Stromal cell of bone marrow (primary cell): Measurements from ENCODE around the gene PLD1.
"Not testable (repeated sequence)": the region's sequence is repeated elsewhere in the genome, so short reads cannot be mapped to it uniquely, and the experiment has no call there.

Experiments used
- DNase-seq: peaks from one replicate; pipeline ENCODE4 v3.0.0-alpha.2; 2012; ENCODE audit warnings: low read depth

The PLD1 gene

GRCh38 chr3:171817074-171817800, 7.0 kb upstream of the PLD1 start:
- no peak for DNase-seq

- no peak for DNase-seq
Measured at GRCh38 chr3:171815973-171816595, 5.8 kb upstream of the PLD1 start.

GRCh38 chr3:171814662-171815061, 4.4 kb upstream of the PLD1 start:
- DNase-seq: not testable (repeated sequence)

DNA sequence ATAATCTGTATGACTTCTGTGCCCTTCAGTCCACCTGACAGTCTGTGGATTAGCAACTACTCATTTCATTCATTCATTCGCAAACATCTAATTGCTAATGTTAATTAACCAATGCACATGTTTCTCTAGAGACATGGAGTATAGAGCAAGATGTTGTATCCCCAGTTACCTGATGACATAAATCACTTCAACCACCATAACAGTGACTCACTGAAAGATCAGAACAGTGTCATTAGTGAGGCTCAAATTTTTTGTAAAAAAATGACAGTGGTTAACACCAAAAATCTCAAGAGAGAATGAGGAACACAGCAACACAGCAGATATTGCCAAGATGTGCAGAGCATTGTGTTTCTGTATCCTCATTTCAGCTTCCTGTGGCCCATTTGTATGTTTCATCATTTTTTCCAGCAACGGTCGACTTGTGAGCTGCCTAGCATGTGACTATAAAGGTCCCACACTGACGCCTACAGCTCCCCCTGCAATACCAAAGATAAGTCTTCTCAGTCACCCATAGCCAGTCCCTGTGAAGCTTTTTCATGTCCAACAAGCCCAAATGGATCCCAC, 3.7 kb upstream of the PLD1 start:
- DNase-seq: no peak

DNA sequence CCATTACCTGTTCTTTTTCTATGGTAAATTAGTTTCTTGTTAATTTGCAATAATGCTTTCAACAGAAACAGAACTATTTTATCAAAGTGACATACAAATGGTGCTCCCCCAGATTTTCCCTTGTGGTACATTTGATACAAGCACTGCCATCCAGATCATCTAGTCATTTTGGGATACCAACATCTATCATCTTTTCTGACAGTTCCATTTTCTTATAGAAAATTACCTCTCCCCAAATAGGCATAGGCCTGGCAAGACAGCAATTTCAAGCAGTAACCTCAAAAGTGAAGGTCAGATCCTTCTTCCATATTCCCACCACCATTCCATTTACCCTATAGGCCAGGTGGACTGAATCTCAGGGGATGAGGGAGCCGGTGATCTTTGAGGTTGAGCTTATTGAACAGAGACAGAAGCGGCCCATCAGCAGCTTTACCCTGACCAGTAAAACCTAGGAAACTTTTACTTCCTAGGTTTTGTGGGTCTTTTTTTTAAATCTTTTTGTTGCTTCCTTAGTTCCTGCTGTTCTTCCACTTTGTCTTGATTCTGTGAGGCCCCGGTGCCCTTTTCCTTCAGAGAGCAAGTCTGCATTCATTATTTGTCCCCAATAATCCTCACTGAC, 3.1 kb upstream of the PLD1 start:
- DNase-seq: no peak

- DNase-seq: no peak
Measured at GRCh38 chr3:171812811-171813210, 2.5 kb upstream of the PLD1 start.

DNA sequence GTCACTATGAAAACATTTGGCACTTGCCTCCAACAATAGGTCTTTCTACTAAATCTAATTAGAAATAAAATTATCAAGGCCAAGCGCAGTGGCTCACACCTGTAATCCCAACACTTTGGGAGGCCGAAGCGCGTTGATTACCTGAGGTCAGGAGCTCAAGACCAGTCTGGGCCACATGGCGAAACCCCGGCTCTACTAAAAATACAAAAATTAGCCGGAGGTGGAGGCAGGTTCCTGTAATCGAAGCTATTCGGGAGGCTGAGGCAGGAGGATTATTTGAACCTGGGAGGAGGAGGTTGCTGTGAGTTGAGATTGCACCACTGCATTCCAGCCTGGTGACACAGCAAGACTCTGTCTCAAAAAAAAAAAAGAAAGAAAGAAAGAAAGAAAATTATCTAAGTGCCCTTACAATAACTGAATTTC, 1.6 kb upstream of the PLD1 start:
- no peak for DNase-seq

GRCh38 chr3:171811295-171811912, 1.1 kb upstream of the PLD1 start:
- DNase-seq: peak; percentile 97

DNA sequence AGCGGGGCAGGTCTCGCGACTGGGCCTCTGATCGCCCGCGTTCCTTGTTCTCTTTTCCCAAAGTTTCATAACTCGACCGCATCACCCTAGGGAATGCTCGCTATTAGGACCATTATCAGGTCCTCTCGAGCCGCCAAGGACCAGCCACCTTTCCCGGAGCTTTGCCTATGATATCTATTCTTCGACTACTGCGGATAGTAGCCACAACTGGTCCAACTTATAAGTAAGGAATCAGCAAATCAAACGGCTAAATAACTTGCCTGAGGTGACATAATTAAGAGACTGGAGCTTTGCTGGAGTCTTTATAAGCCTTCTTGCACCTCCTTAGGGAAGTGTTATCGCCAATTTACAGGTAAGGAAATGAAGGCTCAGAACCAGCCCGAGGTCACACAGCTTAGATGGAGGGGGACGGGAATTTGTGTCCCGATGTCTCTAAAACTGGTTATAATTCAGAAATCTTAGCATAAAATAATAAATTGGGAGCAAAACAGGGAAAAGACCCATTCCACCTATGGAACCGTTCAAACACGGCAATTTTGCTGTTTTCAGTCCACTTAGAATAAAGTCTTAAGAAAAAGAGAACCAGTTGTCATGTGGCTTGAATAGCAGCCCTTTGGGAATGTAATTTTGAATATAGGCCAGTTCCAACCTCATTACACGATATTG, 479 bp upstream of the PLD1 start:
- no peak for DNase-seq

DNA sequence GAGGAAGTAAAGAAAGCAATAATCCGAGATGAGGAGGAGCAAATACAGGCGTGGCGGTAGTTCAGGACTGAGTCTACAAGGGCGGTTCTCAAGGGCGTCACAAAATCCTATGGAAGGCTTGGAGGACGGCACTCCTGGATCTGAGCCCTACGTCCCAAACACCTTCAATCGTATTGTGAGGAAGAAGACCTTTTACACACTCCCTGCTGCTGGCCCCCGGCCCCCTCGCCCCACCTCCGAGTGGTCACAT, 747 bp downstream of the PLD1 start:
- DNase-seq: no peak

DNA sequence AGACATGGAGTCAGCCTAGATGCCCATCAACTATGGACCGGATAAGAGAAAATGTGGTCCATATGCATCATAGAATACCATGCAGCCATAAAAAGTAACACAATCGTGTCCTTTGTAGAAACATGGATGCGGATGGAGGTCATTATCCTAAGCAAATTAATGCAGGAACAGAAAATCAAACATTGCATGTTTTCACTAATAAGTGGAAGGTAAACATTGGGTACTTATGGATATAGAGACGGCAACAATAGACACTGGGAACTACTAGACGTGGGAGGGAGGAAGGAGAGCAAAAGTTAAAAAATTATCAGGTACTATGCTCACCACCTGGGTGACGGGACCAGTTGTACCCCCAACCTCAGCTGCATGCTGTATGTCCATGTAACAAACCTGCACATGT, 2.5 kb downstream of the PLD1 start:
- no peak for DNase-seq

DNA sequence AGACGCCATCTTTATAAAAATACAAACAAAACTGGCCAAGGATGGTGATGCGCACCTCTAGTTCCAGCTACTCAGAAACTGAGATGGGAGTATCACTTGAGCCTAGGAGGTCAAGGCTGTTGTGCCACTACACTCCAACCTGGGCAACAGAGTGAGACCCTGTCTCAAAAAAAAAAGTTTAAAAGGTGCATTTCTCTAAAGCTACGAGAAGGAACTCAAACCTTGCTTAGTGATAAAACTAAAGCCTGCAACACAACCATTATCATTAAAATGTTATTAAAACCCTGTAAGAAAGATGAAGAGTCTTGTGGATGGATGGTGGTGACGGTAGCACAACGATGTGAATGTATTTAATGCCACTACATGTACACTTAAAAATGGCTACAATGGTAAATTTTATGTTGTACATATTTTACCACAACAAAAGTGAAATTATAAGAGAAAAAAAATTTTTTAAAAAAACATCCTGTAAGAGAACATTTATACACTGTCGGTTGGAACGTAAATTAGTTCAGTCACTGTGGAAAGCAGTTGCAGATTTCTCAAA, 3.1 kb downstream of the PLD1 start:
- no peak for DNase-seq

- DNase-seq: no peak
Measured at GRCh38 chr3:171806200-171807128, 3.8 kb downstream of the PLD1 start.

DNA sequence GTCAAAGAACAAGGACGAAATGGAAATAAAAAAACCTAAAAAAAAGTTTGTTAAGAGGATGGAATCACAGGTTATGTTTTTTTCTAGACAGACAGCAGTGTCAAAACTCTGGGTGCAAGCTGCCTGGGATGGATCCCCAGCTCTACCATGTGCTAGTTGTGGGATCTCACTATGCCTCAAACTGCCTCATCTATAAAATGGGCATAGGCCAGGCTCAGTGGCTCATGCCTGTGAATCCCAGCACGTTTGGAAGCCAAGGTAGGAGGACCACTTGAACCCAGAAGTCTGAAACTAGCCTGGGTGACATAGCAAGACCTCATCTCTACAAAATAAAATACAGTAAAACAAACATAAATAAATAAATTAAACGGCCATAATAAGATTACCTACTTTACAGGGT, 4.6 kb downstream of the PLD1 start:
- DNase-seq: no peak

- peak; percentile 88 for DNase-seq
Measured at GRCh38 chr3:171804618-171805389, 5.5 kb downstream of the PLD1 start.

- no peak for DNase-seq
Measured at GRCh38 chr3:171803044-171803443, 7.2 kb downstream of the PLD1 start.

DNA sequence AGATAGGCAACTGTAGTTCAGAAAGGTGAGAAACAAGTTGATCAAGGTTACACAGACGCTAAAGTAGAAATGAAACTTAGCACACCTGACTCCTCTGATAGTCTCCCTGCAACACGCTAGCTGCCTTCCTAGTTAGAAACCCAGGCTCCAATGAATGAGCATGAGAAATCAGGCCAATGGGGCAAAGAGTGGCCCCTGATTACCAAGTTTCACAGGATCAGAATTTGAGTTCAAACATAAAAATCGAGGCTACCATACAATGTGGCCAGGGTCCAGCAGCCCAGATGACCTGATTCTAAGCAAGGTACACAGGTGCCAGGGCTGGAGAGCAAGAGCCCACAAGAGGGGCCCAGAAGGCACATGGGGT, 7.7 kb downstream of the PLD1 start:
- no peak for DNase-seq

GRCh38 chr3:171801738-171802589, 8.3 kb downstream of the PLD1 start:
- DNase-seq: peak; percentile 82

DNA sequence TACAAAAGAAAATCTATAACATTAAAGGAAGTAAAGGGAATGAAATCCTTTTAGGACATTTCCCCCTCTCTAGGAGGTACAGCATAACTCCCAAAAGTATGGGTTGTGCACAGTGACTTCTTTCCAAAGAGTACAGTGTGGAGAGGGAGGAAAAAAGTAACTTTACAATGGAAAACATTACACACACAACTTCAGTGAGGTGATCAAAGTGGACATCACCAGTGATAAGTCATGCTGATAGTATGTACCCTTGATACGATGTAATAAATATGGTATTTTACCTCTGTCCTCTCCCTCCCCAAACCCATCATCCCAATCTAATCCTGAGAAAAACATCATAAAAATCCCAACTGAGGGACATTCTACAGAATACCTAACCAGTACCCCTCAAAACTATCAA, 10.8 kb downstream of the PLD1 start:
- DNase-seq: no peak
